SK-N-SH treated with all-trans-retinoic acid at 6 μM for 48 hours (cell line): ENCODE results near the gene CLBA1.

Experiments
- GLIS3 ChIP-seq: fragments of 250-450 bp; sonication (Bioruptor Pico); IDR thresholded peaks from 2 replicates; pipeline ENCODE4 v1.5.0; 2020; ENCODE audit warnings: mild to moderate bottlenecking, moderate library complexity
- SNAI2 ChIP-seq: fragments of 250-450 bp; sonication (Bioruptor Pico); IDR thresholded peaks from 2 replicates; pipeline ENCODE4 v1.5.0; 2020; ENCODE audit warnings: mild to moderate bottlenecking, moderate library complexity
- TCF4 ChIP-seq: fragments of 250-450 bp; sonication (Bioruptor Pico); IDR thresholded peaks from 2 replicates; pipeline ENCODE4 v1.8.0; 2021; ENCODE audit warnings: mild to moderate bottlenecking, moderate library complexity, borderline replicate concordance

- TF ChIP-seq TCF4 (no peak), SNAI2 (CRISPR knock-in tag) (no peak), GLIS3 (CRISPR knock-in tag) (no peak)
These were observed 20.6 kb downstream of the CLBA1 start for GRCh38 chr14:105005929-105006830.
